ENCODE results near the gene COX19. TPM values are rescaled to one million over a fixed set of nuclear protein-coding genes. Genes with fewer than 3 reads are reported as not detected.

Gene COX19
- total RNA-seq, 1 experiment from 2014 or later: 24.8 TPM

- peaks cover 1% of the 10 kb centered on the region for H3K36me3 ChIP-seq (ENCODE audit: control insufficient read depth, insufficient read depth, low read length)
- H3K27me3 ChIP-seq (replicated peaks; ENCODE audit: control insufficient read depth, insufficient read depth, low read length): no peaks in the 10 kb centered on the region
- Mint-ChIP-seq H3K27ac (ENCODE audit: unreplicated experiment) (no peak overlapping the region), H3K27me3 (ENCODE audit: insufficient read depth, unreplicated experiment) (no peaks in the 10 kb centered on the region), H3K9me3 (ENCODE audit: unreplicated experiment) (no peaks in the 10 kb centered on the region), H3K4me3 (ENCODE audit: unreplicated experiment) (no peak overlapping the region), H3K4me1 (ENCODE audit: low read depth, unreplicated experiment) (no peaks in the 10 kb centered on the region), H3K36me3 (ENCODE audit: insufficient read depth, unreplicated experiment) (peaks cover 38% of the 10 kb centered on the region)
- no peak overlapping the region for H3K4me3 ChIP-seq (ENCODE audit: low read depth, low read length)
- DNase-seq: no peak
- no TSS peak for BruUV-seq (replicated peaks)
- intact Hi-C loops (cut with micrococcal nuclease; ENCODE audit: unreplicated experiment): no loop called here
- TF ChIP-seq CTCF (IDR thresholded peaks at IDR 0.05; ENCODE audit: insufficient read depth in 1 of 2, low read depth in 1 of 2, low read length in 1 of 2, severe bottlenecking in 1 of 2, unreplicated experiment in 1 of 2): no peak
- ChIA-PET CTCF (no interaction called here), POLR2A (no interaction called here)
- no peaks in the 10 kb centered on the region for H3K9me3 ChIP-seq
- H3K4me1 ChIP-seq: no peaks in the 10 kb centered on the region
Measured at GRCh38 chr7:934469-935163, 40.7 kb downstream of the COX19 start.

GRCh38 chr7:932651-932975, 42.7 kb downstream of the COX19 start:
- Mint-ChIP-seq H3K36me3 (ENCODE audit: insufficient read depth, unreplicated experiment) (peaks cover 30% of the 10 kb centered on the region), H3K4me1 (ENCODE audit: low read depth, unreplicated experiment) (no peaks in the 10 kb centered on the region), H3K9me3 (ENCODE audit: unreplicated experiment) (no peaks in the 10 kb centered on the region), H3K4me3 (ENCODE audit: unreplicated experiment) (no peak overlapping the region), H3K27ac (ENCODE audit: unreplicated experiment) (no peak overlapping the region), H3K27me3 (ENCODE audit: insufficient read depth, unreplicated experiment) (no peaks in the 10 kb centered on the region)
- ChIA-PET POLR2A (no interaction called here), CTCF (no interaction called here)
- no peaks in the 10 kb centered on the region for H3K4me1 ChIP-seq
- TF ChIP-seq CTCF (IDR thresholded peaks at IDR 0.05; ENCODE audit: insufficient read depth in 1 of 2, low read depth in 1 of 2, low read length in 1 of 2, severe bottlenecking in 1 of 2, unreplicated experiment in 1 of 2): no peak
- intact Hi-C loops (cut with micrococcal nuclease; ENCODE audit: unreplicated experiment): no loop called here
- no peak for DNase-seq
- BruUV-seq (replicated peaks): no TSS peak
- H3K9me3 ChIP-seq: no peaks in the 10 kb centered on the region
- no peaks in the 10 kb centered on the region; the same call in 1 of the 2 replicates for H3K36me3 ChIP-seq (ENCODE audit: control insufficient read depth, insufficient read depth, low read length)
- H3K27me3 ChIP-seq (replicated peaks; ENCODE audit: control insufficient read depth, insufficient read depth, low read length): no peaks in the 10 kb centered on the region
- H3K4me3 ChIP-seq (ENCODE audit: low read depth, low read length): no peak overlapping the region

GRCh38 chr7:931871-932650, 43.3 kb downstream of the COX19 start:
- CTCF ChIA-PET: no interaction called here
- H3K4me1 Mint-ChIP-seq (ENCODE audit: low read depth, unreplicated experiment): peaks cover 4% of the 10 kb centered on the region

More at GRCh38 chr7:931871-932650, 43.3 kb downstream of the COX19 start:
- POLR2A ChIA-PET: no interaction called here
- BruUV-seq (replicated peaks): no TSS peak
- H3K4me1 ChIP-seq: peaks cover 5% of the 10 kb centered on the region; the same call in 1 of the 2 replicates
- no peak overlapping the region for H3K4me3 Mint-ChIP-seq (ENCODE audit: unreplicated experiment)
- no peak overlapping the region for H3K27ac Mint-ChIP-seq (ENCODE audit: unreplicated experiment)
- TF ChIP-seq CTCF (IDR thresholded peaks at IDR 0.05; ENCODE audit: insufficient read depth in 1 of 2, low read depth in 1 of 2, low read length in 1 of 2, severe bottlenecking in 1 of 2, unreplicated experiment in 1 of 2): no peak
- H3K36me3 ChIP-seq (ENCODE audit: control insufficient read depth, insufficient read depth, low read length): no peaks in the 10 kb centered on the region; the same call in 1 of the 2 replicates
- peaks cover 28% of the 10 kb centered on the region for H3K36me3 Mint-ChIP-seq (ENCODE audit: insufficient read depth, unreplicated experiment)
- H3K27me3 Mint-ChIP-seq (ENCODE audit: insufficient read depth, unreplicated experiment): no peaks in the 10 kb centered on the region
- H3K9me3 Mint-ChIP-seq (ENCODE audit: unreplicated experiment): no peaks in the 10 kb centered on the region
- no peaks in the 10 kb centered on the region for H3K9me3 ChIP-seq
- no peaks in the 10 kb centered on the region for H3K27me3 ChIP-seq (replicated peaks; ENCODE audit: control insufficient read depth, insufficient read depth, low read length)
- DNase-seq: no peak
- intact Hi-C loops (cut with micrococcal nuclease; ENCODE audit: unreplicated experiment): no loop called here
- no peak overlapping the region for H3K4me3 ChIP-seq (ENCODE audit: low read depth, low read length)

All from Caco-2 (cell line).